MM.1S (cell line): ENCODE measurements around the gene PPP2R3C.
"Not testable (repeated sequence)": the region's sequence is repeated elsewhere in the genome, so short reads cannot be mapped to it uniquely, and the experiment has no call there.

ENCODE experiments used
- EZH2phosphoT487 ChIP-seq: fragments of 300-600 bp; sonication (generic); IDR thresholded peaks from 2 replicates; pipeline ENCODE4 v1.6.1; 2018; ENCODE audit warnings: antibody characterized with exemption, low read length
- TF ChIP-seq, protein P1 (sequence below): fragments of 300-600 bp; sonication (generic); IDR thresholded peaks from 2 replicates; pipeline ENCODE4 v1.5.1; 2016; ENCODE audit warnings: antibody characterized with exemption, low read length, mixed read lengths

- TF ChIP-seq, protein P1, sequence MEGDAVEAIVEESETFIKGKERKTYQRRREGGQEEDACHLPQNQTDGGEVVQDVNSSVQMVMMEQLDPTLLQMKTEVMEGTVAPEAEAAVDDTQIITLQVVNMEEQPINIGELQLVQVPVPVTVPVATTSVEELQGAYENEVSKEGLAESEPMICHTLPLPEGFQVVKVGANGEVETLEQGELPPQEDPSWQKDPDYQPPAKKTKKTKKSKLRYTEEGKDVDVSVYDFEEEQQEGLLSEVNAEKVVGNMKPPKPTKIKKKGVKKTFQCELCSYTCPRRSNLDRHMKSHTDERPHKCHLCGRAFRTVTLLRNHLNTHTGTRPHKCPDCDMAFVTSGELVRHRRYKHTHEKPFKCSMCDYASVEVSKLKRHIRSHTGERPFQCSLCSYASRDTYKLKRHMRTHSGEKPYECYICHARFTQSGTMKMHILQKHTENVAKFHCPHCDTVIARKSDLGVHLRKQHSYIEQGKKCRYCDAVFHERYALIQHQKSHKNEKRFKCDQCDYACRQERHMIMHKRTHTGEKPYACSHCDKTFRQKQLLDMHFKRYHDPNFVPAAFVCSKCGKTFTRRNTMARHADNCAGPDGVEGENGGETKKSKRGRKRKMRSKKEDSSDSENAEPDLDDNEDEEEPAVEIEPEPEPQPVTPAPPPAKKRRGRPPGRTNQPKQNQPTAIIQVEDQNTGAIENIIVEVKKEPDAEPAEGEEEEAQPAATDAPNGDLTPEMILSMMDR: not testable (repeated sequence)
- not testable (repeated sequence) for TF ChIP-seq EZH2phosphoT487
Observed at GRCh38 chr14:35065731-35066130, 56.1 kb downstream of the PPP2R3C start.
